ENCODE data around the gene CDH15.

Gene CDH15

GRCh38 chr16:89210904-89211515 lies 39.5 kb downstream of the CDH15 start:
- Histone ChIP-seq H3K4me2 (ENCODE audit: low read depth, low read length) (no peak overlapping the region), H3K27me3 (replicated peaks; ENCODE audit: insufficient read depth, low read length) (peaks cover 10% of the 10 kb centered on the region; the same call in 1 of the 2 replicates), H3K9ac (ENCODE audit: low read length) (no peak overlapping the region)

GRCh38 chr16:89216315-89217137 lies 45.0 kb downstream of the CDH15 start:
- peak overlapping the region; percentile 97 for H3K4me2 ChIP-seq (ENCODE audit: low read depth, low read length)
- no peaks in the 10 kb centered on the region for H3K27me3 ChIP-seq (replicated peaks; ENCODE audit: insufficient read depth, low read length)
- H3K36me3 ChIP-seq (replicated peaks; ENCODE audit: insufficient read depth, low read length): no peaks in the 10 kb centered on the region
- TF ChIP-seq, protein P1, sequence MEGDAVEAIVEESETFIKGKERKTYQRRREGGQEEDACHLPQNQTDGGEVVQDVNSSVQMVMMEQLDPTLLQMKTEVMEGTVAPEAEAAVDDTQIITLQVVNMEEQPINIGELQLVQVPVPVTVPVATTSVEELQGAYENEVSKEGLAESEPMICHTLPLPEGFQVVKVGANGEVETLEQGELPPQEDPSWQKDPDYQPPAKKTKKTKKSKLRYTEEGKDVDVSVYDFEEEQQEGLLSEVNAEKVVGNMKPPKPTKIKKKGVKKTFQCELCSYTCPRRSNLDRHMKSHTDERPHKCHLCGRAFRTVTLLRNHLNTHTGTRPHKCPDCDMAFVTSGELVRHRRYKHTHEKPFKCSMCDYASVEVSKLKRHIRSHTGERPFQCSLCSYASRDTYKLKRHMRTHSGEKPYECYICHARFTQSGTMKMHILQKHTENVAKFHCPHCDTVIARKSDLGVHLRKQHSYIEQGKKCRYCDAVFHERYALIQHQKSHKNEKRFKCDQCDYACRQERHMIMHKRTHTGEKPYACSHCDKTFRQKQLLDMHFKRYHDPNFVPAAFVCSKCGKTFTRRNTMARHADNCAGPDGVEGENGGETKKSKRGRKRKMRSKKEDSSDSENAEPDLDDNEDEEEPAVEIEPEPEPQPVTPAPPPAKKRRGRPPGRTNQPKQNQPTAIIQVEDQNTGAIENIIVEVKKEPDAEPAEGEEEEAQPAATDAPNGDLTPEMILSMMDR (IDR thresholded peaks at IDR 0.05; ENCODE audit: low read length): peak; percentile 56
- TF ChIP-seq EZH2 (optimal IDR thresholded peaks at IDR 0.05; ENCODE audit: low read depth, low read length) (no peak), EZH2phosphoT487 (IDR thresholded peaks at IDR 0.05; ENCODE audit: low read length) (no peak)
- no peaks in the 10 kb centered on the region for H3K9me3 ChIP-seq (replicated peaks; ENCODE audit: insufficient read depth, low read length)
- 0 out of 2 replicates have a peak overlapping the region, but pooled peaks have one; percentile 63 for H2AFZ ChIP-seq (ENCODE audit: low read length)
- 0 out of 2 replicates have a peak, but pooled peaks cover 4% of the 10 kb centered on the region for H3K79me2 ChIP-seq (ENCODE audit: low read length)
- H4K20me1 ChIP-seq (ENCODE audit: insufficient read depth, low read length): no peaks in the 10 kb centered on the region
- H3K27ac ChIP-seq (ENCODE audit: low read length): peak overlapping the region; percentile 59; the same call in 1 of the 2 replicates
- H3K4me3 ChIP-seq (ENCODE audit: low read length): peak overlapping the region; percentile 76
- H3F3A ChIP-seq (ENCODE audit: insufficient read depth, low read length): peaks cover 4% of the 10 kb centered on the region; the same call in 1 of the 2 replicates
- H3K4me1 ChIP-seq (ENCODE audit: low read length): no peaks in the 10 kb centered on the region
- no peaks in the 10 kb centered on the region for H3K9me2 ChIP-seq (replicated peaks; ENCODE audit: insufficient read depth, low read length)
- peak; percentile 60 for DNase-seq
- peak overlapping the region; percentile 83 for H3K9ac ChIP-seq (ENCODE audit: low read length)

More at GRCh38 chr16:89210904-89211515, 39.5 kb downstream of the CDH15 start:
- Histone ChIP-seq H3K79me2 (ENCODE audit: low read length) (no peaks in the 10 kb centered on the region), H3K4me3 (ENCODE audit: low read length) (no peak overlapping the region), H4K20me1 (ENCODE audit: insufficient read depth, low read length) (no peaks in the 10 kb centered on the region), H3K36me3 (replicated peaks; ENCODE audit: insufficient read depth, low read length) (no peaks in the 10 kb centered on the region), H3K9me3 (replicated peaks; ENCODE audit: insufficient read depth, low read length) (no peaks in the 10 kb centered on the region), H3F3A (ENCODE audit: insufficient read depth, low read length) (no peaks in the 10 kb centered on the region), H3K4me1 (ENCODE audit: low read length) (no peaks in the 10 kb centered on the region), H2AFZ (ENCODE audit: low read length) (no peak overlapping the region), H3K9me2 (replicated peaks; ENCODE audit: insufficient read depth, low read length) (no peaks in the 10 kb centered on the region), H3K27ac (ENCODE audit: low read length) (no peak overlapping the region)
- no peak for TF ChIP-seq EZH2 (optimal IDR thresholded peaks at IDR 0.05; ENCODE audit: low read depth, low read length)
- TF ChIP-seq, protein P1 (IDR thresholded peaks at IDR 0.05; ENCODE audit: low read length): no peak
- TF ChIP-seq EZH2phosphoT487 (IDR thresholded peaks at IDR 0.05; ENCODE audit: low read length): no peak
- no peak for DNase-seq

GRCh38 chr16:89217138-89217387 lies 45.5 kb downstream of the CDH15 start:
- Histone ChIP-seq H3K9me3 (replicated peaks; ENCODE audit: insufficient read depth, low read length) (no peaks in the 10 kb centered on the region), H3K27me3 (replicated peaks; ENCODE audit: insufficient read depth, low read length) (no peaks in the 10 kb centered on the region), H3K9me2 (replicated peaks; ENCODE audit: insufficient read depth, low read length) (no peaks in the 10 kb centered on the region), H3K4me1 (ENCODE audit: low read length) (no peaks in the 10 kb centered on the region), H4K20me1 (ENCODE audit: insufficient read depth, low read length) (no peaks in the 10 kb centered on the region), H2AFZ (ENCODE audit: low read length) (0 out of 2 replicates have a peak overlapping the region, but pooled peaks have one; percentile 63), H3K4me3 (ENCODE audit: low read length) (peak overlapping the region; percentile 76), H3K36me3 (replicated peaks; ENCODE audit: insufficient read depth, low read length) (no peaks in the 10 kb centered on the region), H3K79me2 (ENCODE audit: low read length) (0 out of 2 replicates have a peak, but pooled peaks cover 4% of the 10 kb centered on the region), H3K9ac (ENCODE audit: low read length) (peak overlapping the region; percentile 83), H3F3A (ENCODE audit: insufficient read depth, low read length) (peaks cover 4% of the 10 kb centered on the region; the same call in 1 of the 2 replicates), H3K4me2 (ENCODE audit: low read depth, low read length) (peak overlapping the region; percentile 97), H3K27ac (ENCODE audit: low read length) (peak overlapping the region; percentile 59; the same call in 1 of the 2 replicates)
- TF ChIP-seq EZH2phosphoT487 (IDR thresholded peaks at IDR 0.05; ENCODE audit: low read length) (no peak), EZH2 (optimal IDR thresholded peaks at IDR 0.05; ENCODE audit: low read depth, low read length) (no peak)
- TF ChIP-seq, protein P1 (IDR thresholded peaks at IDR 0.05; ENCODE audit: low read length): no peak
- no peak for DNase-seq
